ENCODE measurements around the gene PRKG1. TPM values are rescaled to one million over a fixed set of nuclear protein-coding genes. Genes with fewer than 3 reads are reported as not detected.

Gene PRKG1
- total RNA-seq, 1 experiment from 2014 or later, result 16.5 TPM

DNA sequence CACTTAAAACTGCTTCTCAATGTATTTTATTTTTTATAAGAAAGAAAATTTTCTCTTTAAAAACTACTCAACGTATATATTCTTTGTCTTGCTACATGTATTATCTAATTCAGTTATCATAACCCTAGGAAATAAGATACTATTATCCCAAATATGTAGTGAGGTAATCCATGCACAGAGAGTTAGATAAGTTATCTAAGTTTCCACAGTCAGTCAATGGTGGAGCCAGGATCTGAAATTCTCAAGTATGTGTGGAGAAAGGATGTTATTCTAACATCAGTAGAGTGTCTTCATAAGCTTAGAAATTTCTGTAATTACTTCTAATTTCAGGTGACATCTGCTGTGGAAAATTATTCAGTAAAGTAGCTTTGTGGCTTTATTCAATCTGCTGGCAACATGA, 385.2 kb downstream of the PRKG1 start:
- CTCF ChIA-PET, result no interaction called here
- POLR2A ChIA-PET, result no interaction called here
- DNase-seq (ENCODE audit: low spot score), result no peak
- TF ChIP-seq RELA (CRISPR knock-in tag; IDR thresholded peaks at IDR 0.05; ENCODE audit: borderline replicate concordance) (no peak), SMAD4 (CRISPR knock-in tag; IDR thresholded peaks at IDR 0.05) (no peak)
- TF ChIP-seq, protein P1, sequence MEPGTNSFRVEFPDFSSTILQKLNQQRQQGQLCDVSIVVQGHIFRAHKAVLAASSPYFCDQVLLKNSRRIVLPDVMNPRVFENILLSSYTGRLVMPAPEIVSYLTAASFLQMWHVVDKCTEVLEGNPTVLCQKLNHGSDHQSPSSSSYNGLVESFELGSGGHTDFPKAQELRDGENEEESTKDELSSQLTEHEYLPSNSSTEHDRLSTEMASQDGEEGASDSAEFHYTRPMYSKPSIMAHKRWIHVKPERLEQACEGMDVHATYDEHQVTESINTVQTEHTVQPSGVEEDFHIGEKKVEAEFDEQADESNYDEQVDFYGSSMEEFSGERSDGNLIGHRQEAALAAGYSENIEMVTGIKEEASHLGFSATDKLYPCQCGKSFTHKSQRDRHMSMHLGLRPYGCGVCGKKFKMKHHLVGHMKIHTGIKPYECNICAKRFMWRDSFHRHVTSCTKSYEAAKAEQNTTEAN (CRISPR knock-in tag; IDR thresholded peaks at IDR 0.05), result no peak
- Mint-ChIP-seq H3K27me3 (ENCODE audit: low read depth) (no peaks in the 10 kb centered on the region), H3K4me1 (no peaks in the 10 kb centered on the region), H3K36me3 (peaks cover 25% of the 10 kb centered on the region), H3K27ac (no peak overlapping the region), H3K4me3 (no peak overlapping the region), H3K9me3 (peaks cover 27% of the 10 kb centered on the region)
- no peak for ATAC-seq

DNA sequence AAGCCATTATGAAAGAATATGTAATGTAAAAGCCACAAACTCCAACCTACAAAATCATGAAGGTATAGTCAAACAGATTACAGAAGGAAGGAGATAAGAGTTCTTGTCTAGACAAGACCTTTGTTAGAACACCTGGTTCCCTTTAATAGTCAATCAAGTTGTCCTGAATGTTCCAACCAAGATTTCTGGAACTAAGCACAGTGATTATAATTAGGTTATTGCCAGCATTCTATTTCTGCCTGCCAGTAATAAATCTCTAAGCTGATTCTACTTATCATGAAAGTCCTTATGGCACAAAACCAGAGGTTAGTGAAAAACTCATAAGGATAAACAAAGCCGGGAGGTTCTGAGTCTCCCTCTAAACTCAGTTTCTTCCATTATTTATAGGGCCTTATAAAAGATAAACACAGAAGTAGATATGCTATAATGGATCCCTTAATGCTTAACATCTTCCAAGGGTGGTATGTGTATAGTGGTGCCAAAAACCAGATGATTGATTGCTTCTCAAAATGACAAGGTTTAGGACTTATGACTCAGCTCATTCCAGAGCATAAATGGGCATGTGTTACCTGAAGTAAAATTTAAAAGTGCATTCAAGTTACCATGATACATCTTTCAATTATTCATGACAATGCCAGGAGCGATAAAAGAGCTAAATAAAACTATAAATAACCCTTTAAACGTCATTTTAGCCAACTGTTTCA, 387.9 kb downstream of the PRKG1 start:
- Mint-ChIP-seq H3K4me3 (no peak overlapping the region), H3K36me3 (no peaks in the 10 kb centered on the region), H3K4me1 (no peaks in the 10 kb centered on the region), H3K9me3 (no peaks in the 10 kb centered on the region), H3K27me3 (ENCODE audit: low read depth) (no peaks in the 10 kb centered on the region), H3K27ac (no peak overlapping the region)
- ATAC-seq, result no peak
- DNase-seq (ENCODE audit: low spot score), result no peak
- ChIA-PET POLR2A (no interaction called here), CTCF (no interaction called here)
- no peak for TF ChIP-seq NFYB (CRISPR knock-in tag; conservative IDR thresholded peaks at IDR 0.05; ENCODE audit: low read depth)
- no peak for TF ChIP-seq RELA (CRISPR knock-in tag; IDR thresholded peaks at IDR 0.05; ENCODE audit: borderline replicate concordance)
- TF ChIP-seq GRHL2 (CRISPR knock-in tag; IDR thresholded peaks at IDR 0.05; ENCODE audit: insufficient replicate concordance, severe bottlenecking), result no peak
- TF ChIP-seq MXD4 (CRISPR knock-in tag; IDR thresholded peaks at IDR 0.05; ENCODE audit: borderline replicate concordance), result no peak
- TF ChIP-seq GABPB1 (CRISPR knock-in tag; IDR thresholded peaks at IDR 0.05), result no peak
- TF ChIP-seq CREB1 (CRISPR knock-in tag; IDR thresholded peaks at IDR 0.05), result no peak
- no peak for TF ChIP-seq TEAD1 (CRISPR knock-in tag; IDR thresholded peaks at IDR 0.05)
- no peak for TF ChIP-seq ZNF138 (CRISPR knock-in tag; conservative IDR thresholded peaks at IDR 0.05)
- no peak for TF ChIP-seq GTF2I (CRISPR knock-in tag; conservative IDR thresholded peaks at IDR 0.05)
- TF ChIP-seq, protein P2, sequence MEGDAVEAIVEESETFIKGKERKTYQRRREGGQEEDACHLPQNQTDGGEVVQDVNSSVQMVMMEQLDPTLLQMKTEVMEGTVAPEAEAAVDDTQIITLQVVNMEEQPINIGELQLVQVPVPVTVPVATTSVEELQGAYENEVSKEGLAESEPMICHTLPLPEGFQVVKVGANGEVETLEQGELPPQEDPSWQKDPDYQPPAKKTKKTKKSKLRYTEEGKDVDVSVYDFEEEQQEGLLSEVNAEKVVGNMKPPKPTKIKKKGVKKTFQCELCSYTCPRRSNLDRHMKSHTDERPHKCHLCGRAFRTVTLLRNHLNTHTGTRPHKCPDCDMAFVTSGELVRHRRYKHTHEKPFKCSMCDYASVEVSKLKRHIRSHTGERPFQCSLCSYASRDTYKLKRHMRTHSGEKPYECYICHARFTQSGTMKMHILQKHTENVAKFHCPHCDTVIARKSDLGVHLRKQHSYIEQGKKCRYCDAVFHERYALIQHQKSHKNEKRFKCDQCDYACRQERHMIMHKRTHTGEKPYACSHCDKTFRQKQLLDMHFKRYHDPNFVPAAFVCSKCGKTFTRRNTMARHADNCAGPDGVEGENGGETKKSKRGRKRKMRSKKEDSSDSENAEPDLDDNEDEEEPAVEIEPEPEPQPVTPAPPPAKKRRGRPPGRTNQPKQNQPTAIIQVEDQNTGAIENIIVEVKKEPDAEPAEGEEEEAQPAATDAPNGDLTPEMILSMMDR (IDR thresholded peaks at IDR 0.05), result no peak
- TF ChIP-seq IRF2 (CRISPR knock-in tag; IDR thresholded peaks at IDR 0.05; ENCODE audit: borderline replicate concordance, low read depth), result no peak
- TF ChIP-seq, protein P3, sequence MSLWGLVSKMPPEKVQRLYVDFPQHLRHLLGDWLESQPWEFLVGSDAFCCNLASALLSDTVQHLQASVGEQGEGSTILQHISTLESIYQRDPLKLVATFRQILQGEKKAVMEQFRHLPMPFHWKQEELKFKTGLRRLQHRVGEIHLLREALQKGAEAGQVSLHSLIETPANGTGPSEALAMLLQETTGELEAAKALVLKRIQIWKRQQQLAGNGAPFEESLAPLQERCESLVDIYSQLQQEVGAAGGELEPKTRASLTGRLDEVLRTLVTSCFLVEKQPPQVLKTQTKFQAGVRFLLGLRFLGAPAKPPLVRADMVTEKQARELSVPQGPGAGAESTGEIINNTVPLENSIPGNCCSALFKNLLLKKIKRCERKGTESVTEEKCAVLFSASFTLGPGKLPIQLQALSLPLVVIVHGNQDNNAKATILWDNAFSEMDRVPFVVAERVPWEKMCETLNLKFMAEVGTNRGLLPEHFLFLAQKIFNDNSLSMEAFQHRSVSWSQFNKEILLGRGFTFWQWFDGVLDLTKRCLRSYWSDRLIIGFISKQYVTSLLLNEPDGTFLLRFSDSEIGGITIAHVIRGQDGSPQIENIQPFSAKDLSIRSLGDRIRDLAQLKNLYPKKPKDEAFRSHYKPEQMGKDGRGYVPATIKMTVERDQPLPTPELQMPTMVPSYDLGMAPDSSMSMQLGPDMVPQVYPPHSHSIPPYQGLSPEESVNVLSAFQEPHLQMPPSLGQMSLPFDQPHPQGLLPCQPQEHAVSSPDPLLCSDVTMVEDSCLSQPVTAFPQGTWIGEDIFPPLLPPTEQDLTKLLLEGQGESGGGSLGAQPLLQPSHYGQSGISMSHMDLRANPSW (CRISPR knock-in tag; conservative IDR thresholded peaks at IDR 0.05; ENCODE audit: low read depth), result no peak

DNA sequence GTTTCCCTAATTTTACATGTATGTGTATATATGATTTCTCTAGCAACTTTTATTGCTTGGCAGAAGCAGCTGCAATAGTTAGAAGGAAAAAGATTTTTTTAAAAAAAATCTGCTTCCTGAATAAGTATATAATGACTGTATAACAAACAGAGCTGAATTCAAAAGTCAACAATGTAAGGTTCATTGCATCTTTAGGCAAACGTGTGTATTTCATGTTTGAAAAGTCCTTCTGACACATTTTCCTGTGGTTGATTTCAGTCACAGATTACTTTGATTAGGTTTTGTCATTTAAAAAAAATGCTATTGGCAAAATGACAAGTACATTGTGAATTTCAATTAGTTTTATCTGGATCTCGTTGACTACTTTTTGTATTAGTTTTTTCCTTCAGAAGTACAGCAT, 394.1 kb downstream of the PRKG1 start:
- H3K27ac Mint-ChIP-seq, result no peak overlapping the region
- DNase-seq (ENCODE audit: low spot score) (no peak), ATAC-seq (no peak)
- H3K9me3 Mint-ChIP-seq, result no peaks in the 10 kb centered on the region
- no peak overlapping the region for H3K4me3 Mint-ChIP-seq
- no peaks in the 10 kb centered on the region for H3K36me3 Mint-ChIP-seq
- ChIA-PET POLR2A (no interaction called here), CTCF (no interaction called here)
- H3K4me1 Mint-ChIP-seq, result no peaks in the 10 kb centered on the region
- H3K27me3 Mint-ChIP-seq (ENCODE audit: low read depth), result no peaks in the 10 kb centered on the region
- TF ChIP-seq SMAD3 (CRISPR knock-in tag; IDR thresholded peaks at IDR 0.05; ENCODE audit: borderline replicate concordance) (no peak), ZNF263 (CRISPR knock-in tag; IDR thresholded peaks at IDR 0.05; ENCODE audit: low read depth) (no peak), CREM (CRISPR knock-in tag; IDR thresholded peaks at IDR 0.05) (no peak), ELF4 (CRISPR knock-in tag; IDR thresholded peaks at IDR 0.05; ENCODE audit: low read depth) (no peak)
- TF ChIP-seq, protein P4, sequence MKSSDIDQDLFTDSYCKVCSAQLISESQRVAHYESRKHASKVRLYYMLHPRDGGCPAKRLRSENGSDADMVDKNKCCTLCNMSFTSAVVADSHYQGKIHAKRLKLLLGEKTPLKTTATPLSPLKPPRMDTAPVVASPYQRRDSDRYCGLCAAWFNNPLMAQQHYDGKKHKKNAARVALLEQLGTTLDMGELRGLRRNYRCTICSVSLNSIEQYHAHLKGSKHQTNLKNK (CRISPR knock-in tag; IDR thresholded peaks at IDR 0.05), result no peak
- TF ChIP-seq, protein P5, sequence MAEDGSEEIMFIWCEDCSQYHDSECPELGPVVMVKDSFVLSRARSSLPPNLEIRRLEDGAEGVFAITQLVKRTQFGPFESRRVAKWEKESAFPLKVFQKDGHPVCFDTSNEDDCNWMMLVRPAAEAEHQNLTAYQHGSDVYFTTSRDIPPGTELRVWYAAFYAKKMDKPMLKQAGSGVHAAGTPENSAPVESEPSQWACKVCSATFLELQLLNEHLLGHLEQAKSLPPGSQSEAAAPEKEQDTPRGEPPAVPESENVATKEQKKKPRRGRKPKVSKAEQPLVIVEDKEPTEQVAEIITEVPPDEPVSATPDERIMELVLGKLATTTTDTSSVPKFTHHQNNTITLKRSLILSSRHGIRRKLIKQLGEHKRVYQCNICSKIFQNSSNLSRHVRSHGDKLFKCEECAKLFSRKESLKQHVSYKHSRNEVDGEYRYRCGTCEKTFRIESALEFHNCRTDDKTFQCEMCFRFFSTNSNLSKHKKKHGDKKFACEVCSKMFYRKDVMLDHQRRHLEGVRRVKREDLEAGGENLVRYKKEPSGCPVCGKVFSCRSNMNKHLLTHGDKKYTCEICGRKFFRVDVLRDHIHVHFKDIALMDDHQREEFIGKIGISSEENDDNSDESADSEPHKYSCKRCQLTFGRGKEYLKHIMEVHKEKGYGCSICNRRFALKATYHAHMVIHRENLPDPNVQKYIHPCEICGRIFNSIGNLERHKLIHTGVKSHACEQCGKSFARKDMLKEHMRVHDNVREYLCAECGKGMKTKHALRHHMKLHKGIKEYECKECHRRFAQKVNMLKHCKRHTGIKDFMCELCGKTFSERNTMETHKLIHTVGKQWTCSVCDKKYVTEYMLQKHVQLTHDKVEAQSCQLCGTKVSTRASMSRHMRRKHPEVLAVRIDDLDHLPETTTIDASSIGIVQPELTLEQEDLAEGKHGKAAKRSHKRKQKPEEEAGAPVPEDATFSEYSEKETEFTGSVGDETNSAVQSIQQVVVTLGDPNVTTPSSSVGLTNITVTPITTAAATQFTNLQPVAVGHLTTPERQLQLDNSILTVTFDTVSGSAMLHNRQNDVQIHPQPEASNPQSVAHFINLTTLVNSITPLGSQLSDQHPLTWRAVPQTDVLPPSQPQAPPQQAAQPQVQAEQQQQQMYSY (CRISPR knock-in tag; IDR thresholded peaks at IDR 0.05), result no peak
- TF ChIP-seq, protein P6, sequence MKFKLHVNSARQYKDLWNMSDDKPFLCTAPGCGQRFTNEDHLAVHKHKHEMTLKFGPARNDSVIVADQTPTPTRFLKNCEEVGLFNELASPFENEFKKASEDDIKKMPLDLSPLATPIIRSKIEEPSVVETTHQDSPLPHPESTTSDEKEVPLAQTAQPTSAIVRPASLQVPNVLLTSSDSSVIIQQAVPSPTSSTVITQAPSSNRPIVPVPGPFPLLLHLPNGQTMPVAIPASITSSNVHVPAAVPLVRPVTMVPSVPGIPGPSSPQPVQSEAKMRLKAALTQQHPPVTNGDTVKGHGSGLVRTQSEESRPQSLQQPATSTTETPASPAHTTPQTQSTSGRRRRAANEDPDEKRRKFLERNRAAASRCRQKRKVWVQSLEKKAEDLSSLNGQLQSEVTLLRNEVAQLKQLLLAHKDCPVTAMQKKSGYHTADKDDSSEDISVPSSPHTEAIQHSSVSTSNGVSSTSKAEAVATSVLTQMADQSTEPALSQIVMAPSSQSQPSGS (CRISPR knock-in tag; IDR thresholded peaks at IDR 0.05; ENCODE audit: borderline replicate concordance, low read depth), result no peak

Data from WTC11 (cell line).